Glutamatergic neuron (in vitro differentiated cells): ENCODE data around the gene AFAP1L2. TPM values are rescaled to one million over a fixed set of nuclear protein-coding genes. Genes with fewer than 3 reads are reported as not detected.

Experiments
- DNase-seq: peaks from one replicate; pipeline ENCODE4 v3.0.0; 2022
- H3K27ac Mint-ChIP-seq: one replicate; pipeline ENCODE4 v1.8.0; 2020; ENCODE audit warnings: mild to moderate bottlenecking, mixed read lengths, inconsistent platforms; ENCODE audit not compliant: unreplicated experiment
- H3K27me3 Mint-ChIP-seq: one replicate; pipeline ENCODE4 v1.8.0; 2020; ENCODE audit warnings: mild to moderate bottlenecking, moderate library complexity, mixed read lengths, inconsistent platforms; ENCODE audit not compliant: unreplicated experiment
- H3K36me3 Mint-ChIP-seq: one replicate; pipeline ENCODE4 v1.8.0; 2020; ENCODE audit warnings: mild to moderate bottlenecking, mixed read lengths, inconsistent platforms; ENCODE audit not compliant: unreplicated experiment
- H3K4me1 Mint-ChIP-seq: one replicate; pipeline ENCODE4 v1.8.0; 2020; ENCODE audit warnings: mild to moderate bottlenecking, low read depth, mixed read lengths, inconsistent platforms; ENCODE audit not compliant: unreplicated experiment
- H3K4me3 Mint-ChIP-seq: one replicate; pipeline ENCODE4 v1.8.0; 2020; ENCODE audit warnings: mild to moderate bottlenecking, mixed read lengths, inconsistent platforms; ENCODE audit not compliant: unreplicated experiment
- H3K9me3 Mint-ChIP-seq: one replicate; pipeline ENCODE4 v1.8.0; 2020; ENCODE audit warnings: mild to moderate bottlenecking, moderate library complexity, mixed read lengths, inconsistent platforms; ENCODE audit not compliant: unreplicated experiment
- total RNA-seq: library from RNA; stranded (reverse); fragmentation: NEBNext Ultra II Directional; extraction: Animal tissue kit (Norgen Biotek cat#: 25700); gene quantifications from one replicate; pipeline ENCODE4 v1.2.1, GENCODE V29; 2021; ENCODE audit not compliant: unreplicated experiment
- TF ChIP-seq, protein P1 (sequence below): fragments of 200-600 bp; sonication (generic); IDR thresholded peaks from one replicate; pipeline ENCODE4 v1.5.0; 2021; ENCODE audit not compliant: partially characterized antibody, unreplicated experiment

The AFAP1L2 gene
- total RNA-seq, 1 donor from 2014 or later, result 1.9 TPM

DNA sequence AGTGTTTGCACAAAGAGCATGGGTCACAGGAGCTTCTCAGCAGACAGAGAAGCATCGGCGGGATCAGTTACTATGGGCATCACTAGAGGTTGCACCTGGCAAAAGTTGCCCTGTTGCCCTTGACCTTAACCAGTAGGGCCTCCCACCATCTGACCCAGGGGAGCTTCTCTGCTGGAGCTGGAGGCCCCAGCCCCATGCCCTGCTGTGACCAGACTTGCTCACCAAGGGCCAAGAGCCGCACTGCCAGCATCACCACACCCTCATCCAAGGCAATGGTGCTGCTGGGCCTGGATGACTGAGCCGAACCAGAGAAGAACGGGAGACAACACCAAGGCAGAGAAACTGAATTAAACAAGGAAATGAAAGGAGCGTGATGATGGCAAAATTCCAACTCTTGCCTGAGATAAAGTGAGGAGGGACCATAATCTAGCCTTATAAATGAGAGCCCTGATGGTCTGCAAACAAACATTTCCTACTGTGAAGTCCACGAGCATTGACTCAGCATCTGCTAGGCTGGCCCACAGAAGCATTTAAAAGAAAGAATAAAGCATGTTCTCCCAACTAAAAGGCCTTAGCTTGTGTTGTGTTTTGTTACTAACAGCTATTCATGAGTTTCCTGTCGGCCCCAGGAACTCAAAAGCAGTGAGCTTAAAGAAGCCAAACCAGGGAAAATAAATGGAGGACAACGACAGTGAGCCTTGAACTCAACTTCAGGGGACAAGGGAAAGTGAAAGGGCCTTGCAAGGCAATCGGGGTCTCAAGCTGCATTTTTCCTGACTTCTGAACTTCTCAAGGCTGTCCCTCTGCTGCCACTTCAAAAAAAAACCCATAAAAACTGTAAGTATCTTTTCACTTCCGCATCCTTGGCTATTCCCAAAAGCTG, 60.4 kb downstream of the AFAP1L2 start:
- no peak overlapping the region for H3K4me3 Mint-ChIP-seq
- no peak for DNase-seq
- H3K9me3 Mint-ChIP-seq, result no peaks in the 10 kb centered on the region
- H3K27ac Mint-ChIP-seq, result no peak overlapping the region
- H3K36me3 Mint-ChIP-seq, result no peaks in the 10 kb centered on the region
- no peaks in the 10 kb centered on the region for H3K27me3 Mint-ChIP-seq
- no peaks in the 10 kb centered on the region for H3K4me1 Mint-ChIP-seq
- TF ChIP-seq, protein P1, sequence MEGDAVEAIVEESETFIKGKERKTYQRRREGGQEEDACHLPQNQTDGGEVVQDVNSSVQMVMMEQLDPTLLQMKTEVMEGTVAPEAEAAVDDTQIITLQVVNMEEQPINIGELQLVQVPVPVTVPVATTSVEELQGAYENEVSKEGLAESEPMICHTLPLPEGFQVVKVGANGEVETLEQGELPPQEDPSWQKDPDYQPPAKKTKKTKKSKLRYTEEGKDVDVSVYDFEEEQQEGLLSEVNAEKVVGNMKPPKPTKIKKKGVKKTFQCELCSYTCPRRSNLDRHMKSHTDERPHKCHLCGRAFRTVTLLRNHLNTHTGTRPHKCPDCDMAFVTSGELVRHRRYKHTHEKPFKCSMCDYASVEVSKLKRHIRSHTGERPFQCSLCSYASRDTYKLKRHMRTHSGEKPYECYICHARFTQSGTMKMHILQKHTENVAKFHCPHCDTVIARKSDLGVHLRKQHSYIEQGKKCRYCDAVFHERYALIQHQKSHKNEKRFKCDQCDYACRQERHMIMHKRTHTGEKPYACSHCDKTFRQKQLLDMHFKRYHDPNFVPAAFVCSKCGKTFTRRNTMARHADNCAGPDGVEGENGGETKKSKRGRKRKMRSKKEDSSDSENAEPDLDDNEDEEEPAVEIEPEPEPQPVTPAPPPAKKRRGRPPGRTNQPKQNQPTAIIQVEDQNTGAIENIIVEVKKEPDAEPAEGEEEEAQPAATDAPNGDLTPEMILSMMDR, result no peak

DNA sequence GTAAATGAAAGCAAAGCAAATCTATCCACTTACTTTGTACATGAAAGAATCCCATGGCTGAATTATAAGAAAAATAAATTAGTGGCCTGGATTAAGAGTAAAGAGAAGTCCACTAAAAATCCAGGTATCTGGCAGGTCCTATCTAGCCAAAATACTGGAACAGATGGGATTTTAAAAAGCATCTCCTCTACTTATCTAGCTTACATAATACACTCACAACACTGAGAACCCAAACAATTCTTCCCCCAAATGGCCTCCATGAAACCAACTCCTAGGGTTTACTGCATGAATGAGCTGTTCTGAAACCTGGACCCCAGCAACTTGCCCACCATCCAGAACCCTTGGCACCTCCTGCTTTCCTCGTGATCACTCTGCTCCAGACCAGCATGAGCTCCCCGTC, 61.3 kb downstream of the AFAP1L2 start:
- TF ChIP-seq, protein P1, result no peak
- peaks cover 2% of the 10 kb centered on the region for H3K27me3 Mint-ChIP-seq
- no peaks in the 10 kb centered on the region for H3K9me3 Mint-ChIP-seq
- no peak for DNase-seq
- peaks cover 1% of the 10 kb centered on the region for H3K4me1 Mint-ChIP-seq
- H3K27ac Mint-ChIP-seq, result no peak overlapping the region
- no peaks in the 10 kb centered on the region for H3K36me3 Mint-ChIP-seq
- no peak overlapping the region for H3K4me3 Mint-ChIP-seq

DNA sequence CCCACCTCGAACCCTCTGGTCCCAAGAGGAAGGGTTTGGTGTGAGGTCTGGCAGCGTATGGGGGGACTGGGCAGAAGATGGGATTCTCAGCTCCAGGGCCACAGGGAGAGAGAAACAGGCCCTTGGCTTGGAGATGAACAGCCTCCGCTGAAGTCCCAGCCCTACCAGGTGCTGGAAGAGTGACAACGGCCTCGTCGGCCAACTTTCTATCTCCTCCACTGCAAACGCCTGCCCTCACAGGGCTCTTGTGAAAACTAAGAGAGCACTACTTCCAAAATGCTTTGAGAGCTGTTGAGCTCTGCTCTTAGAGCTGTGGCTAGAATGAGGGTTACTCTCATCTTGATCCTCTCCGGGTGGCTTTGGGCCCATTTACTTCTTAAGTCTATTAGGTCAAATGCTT, 63.5 kb downstream of the AFAP1L2 start:
- TF ChIP-seq, protein P1, result no peak
- H3K36me3 Mint-ChIP-seq, result no peaks in the 10 kb centered on the region
- H3K4me3 Mint-ChIP-seq, result no peak overlapping the region
- DNase-seq, result no peak
- H3K27me3 Mint-ChIP-seq, result peaks cover 9% of the 10 kb centered on the region
- H3K9me3 Mint-ChIP-seq, result peaks cover 2% of the 10 kb centered on the region
- H3K4me1 Mint-ChIP-seq, result peaks cover 20% of the 10 kb centered on the region
- H3K27ac Mint-ChIP-seq, result no peak overlapping the region

DNA sequence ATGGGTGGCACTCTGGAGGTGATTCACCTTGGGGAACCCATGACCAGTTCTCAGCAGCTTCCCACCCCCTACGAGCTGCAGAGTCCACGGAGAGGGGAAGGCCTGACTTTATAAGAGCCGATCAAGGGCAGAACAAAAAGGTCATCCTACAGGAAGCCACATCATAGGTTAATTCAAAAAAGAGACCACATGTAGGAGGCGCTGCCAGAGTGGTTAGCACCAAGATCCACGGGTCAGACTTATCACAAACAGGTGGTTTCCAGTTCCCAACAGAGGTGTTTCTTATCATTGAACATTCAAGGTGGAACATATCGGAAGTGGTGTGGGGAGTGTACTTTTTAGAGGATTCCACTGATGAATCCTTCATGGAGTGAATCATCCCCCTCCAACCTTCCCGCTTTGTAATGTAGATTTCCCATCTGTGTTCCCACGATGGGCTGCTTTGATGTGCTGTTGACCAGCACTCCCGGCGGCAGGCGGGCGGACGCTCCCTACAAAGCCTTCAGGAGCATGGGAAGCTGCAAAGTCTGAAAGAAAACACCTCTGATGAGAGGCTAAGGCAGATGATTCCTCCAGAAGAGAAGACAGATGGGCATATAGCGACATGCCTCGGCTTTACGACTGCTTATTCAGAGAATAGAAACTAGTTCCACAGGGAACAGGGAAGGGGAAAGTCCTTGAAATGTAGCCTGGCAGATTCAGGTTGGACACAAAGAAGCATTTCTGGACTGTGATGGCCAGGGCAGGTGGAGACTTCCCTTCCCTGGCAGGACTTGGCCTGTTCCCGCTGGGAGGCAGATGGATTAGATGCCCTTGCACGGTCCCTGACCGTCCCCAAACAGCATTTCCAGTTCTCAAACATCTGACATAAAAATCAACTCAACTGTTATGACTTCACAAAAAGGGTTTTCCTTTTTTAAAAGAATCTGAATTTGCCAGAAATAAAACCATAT, 66.5 kb downstream of the AFAP1L2 start:
- no peak for DNase-seq
- no peaks in the 10 kb centered on the region for H3K36me3 Mint-ChIP-seq
- H3K4me1 Mint-ChIP-seq, result peaks cover 21% of the 10 kb centered on the region
- H3K27ac Mint-ChIP-seq, result no peak overlapping the region
- H3K27me3 Mint-ChIP-seq, result peaks cover 9% of the 10 kb centered on the region
- H3K9me3 Mint-ChIP-seq, result peaks cover 2% of the 10 kb centered on the region
- H3K4me3 Mint-ChIP-seq, result peak overlapping the region; percentile 42
- TF ChIP-seq, protein P1, result no peak
